ENCODE results near the gene FERMT2. TPM values are rescaled to one million over a fixed set of nuclear protein-coding genes. Genes with fewer than 3 reads are reported as not detected.
"Not testable (repeated sequence)": the region's sequence is repeated elsewhere in the genome, so short reads cannot be mapped to it uniquely, and the experiment has no call there.

The FERMT2 gene
- total RNA-seq, 1 donor from 2014 or later = 1.6 TPM

- intact Hi-C loops (cut with micrococcal nuclease) = no loop called here
These were observed 2.8 kb downstream of the FERMT2 start for GRCh38 chr14:52948039-52948438.

GRCh38 chr14:52944254-52944653 lies 6.6 kb downstream of the FERMT2 start:
- intact Hi-C loops (cut with micrococcal nuclease) = no loop called here

GRCh38 chr14:52939427-52939826 lies 11.4 kb downstream of the FERMT2 start:
- intact Hi-C loops (cut with micrococcal nuclease) = no loop called here

- intact Hi-C loops (cut with micrococcal nuclease) = no loop called here
These were observed 13.0 kb downstream of the FERMT2 start for GRCh38 chr14:52937869-52938268.

DNA sequence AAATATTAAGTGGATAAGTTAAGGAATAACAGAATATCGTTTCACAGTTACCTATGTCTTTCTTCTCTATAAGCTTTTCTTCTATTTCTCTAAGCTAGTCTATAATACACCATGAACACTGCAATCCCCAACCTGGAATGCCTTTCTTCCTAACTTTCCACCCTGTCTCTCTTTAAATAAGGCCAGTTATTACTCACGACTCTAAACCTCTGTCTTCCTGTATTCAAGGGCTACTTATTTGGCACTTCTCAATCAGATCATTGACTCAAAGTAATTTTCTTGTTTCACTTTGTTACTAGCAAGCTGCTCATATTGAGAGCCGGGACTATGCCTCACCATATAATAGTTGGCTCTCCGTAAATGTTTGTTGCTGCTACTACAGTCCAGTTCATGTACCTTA lies 13.5 kb downstream of the FERMT2 start:
- intact Hi-C loops (cut with micrococcal nuclease) = no loop called here

GRCh38 chr14:52936437-52936836 lies 14.4 kb downstream of the FERMT2 start:
- intact Hi-C loops (cut with micrococcal nuclease) = no loop called here

GRCh38 chr14:52935833-52936232 lies 15.0 kb downstream of the FERMT2 start:
- intact Hi-C loops (cut with micrococcal nuclease) = no loop called here

DNA sequence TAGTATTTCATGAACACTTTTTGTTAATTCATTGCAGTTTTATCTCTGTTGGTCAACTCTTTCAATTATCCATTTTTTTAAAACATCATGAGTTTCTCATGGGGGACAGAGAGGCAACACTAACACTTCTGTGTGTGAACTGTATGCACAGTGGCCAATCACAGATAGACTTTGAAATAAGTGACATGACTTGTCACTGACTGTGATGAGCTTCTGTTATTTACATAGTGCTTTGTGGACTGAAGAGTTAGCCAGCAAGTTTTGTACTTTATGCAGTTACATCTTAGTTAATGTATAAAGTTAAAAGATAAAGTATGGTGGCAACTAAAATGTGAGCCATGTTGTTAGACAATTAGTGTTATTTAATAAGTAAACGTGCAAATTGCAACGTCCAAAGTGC lies 16.1 kb downstream of the FERMT2 start:
- intact Hi-C loops (cut with micrococcal nuclease) = no loop called here

- intact Hi-C loops (cut with micrococcal nuclease) = no loop called here
These were observed 21.6 kb downstream of the FERMT2 start for GRCh38 chr14:52929192-52929807.

GRCh38 chr14:52926953-52927352 lies 23.9 kb downstream of the FERMT2 start:
- intact Hi-C loops (cut with micrococcal nuclease) = no loop called here

- intact Hi-C loops (cut with micrococcal nuclease) = loop anchor here (1.0 kb wide), 2 partner anchors 131 to 382 kb away; no protein-coding TSS in a partner anchor
These were observed 26.8 kb downstream of the FERMT2 start for GRCh38 chr14:52923902-52924575.

GRCh38 chr14:52922656-52923055 lies 28.2 kb downstream of the FERMT2 start:
- intact Hi-C loops (cut with micrococcal nuclease) = no loop called here

- intact Hi-C loops (cut with micrococcal nuclease) = no loop called here
These were observed 28.8 kb downstream of the FERMT2 start for GRCh38 chr14:52922059-52922458.

DNA sequence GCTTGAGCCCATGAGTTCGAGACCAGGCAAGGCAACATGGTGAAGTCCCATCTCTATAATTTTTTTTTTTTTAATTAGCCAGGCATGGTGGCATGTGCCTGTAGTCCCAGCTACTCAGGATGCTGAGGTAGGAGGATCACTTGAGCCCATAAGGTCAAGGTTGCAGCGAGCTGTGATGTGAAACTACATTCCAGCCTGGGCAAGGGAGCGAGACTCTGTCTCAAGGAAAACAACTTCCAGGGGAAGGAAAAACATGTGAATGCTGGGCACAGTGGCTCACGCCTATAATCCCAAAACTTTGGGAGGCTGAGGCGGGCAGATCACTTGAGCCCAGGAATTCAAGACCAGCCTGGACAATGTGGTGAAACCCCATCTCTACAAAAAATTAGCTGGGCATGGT lies 30.4 kb downstream of the FERMT2 start:
- intact Hi-C loops (cut with micrococcal nuclease) = not testable (repeated sequence)

- intact Hi-C loops (cut with micrococcal nuclease) = loop anchor here (2.0 to 5.0 kb wide), 5 partner anchors 97 to 568 kb away; partner anchors contain the start of gene STYX
These were observed 30.9 kb downstream of the FERMT2 start for GRCh38 chr14:52919971-52920370.

DNA sequence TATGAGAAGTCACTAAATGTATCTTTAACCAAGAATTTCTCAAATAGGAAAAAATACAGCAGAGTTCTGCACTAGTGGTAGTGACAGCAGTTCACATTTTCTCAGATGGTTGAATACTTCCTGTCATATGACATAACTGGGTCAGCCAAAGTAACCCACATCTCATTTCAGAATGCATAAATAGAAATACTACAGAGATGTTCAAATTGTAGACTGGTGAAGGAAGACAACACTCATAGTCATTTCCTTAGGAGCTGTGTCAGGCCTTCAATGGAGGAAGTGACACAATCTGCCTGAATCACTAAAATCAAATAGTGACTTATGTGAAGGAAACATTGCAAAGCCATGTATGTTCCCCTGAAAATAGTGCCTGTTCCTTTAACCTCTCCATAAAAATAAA lies 32.4 kb downstream of the FERMT2 start:
- intact Hi-C loops (cut with micrococcal nuclease) = loop anchor here (1.0 to 5.0 kb wide), 8 partner anchors 32 to 566 kb away; partner anchors contain the start of genes DDHD1 and STYX

GRCh38 chr14:52917735-52918134 lies 33.1 kb downstream of the FERMT2 start:
- intact Hi-C loops (cut with micrococcal nuclease) = loop anchor here (1.0 to 5.0 kb wide), 8 partner anchors 33 to 565 kb away; partner anchors contain the start of genes DDHD1 and STYX

DNA sequence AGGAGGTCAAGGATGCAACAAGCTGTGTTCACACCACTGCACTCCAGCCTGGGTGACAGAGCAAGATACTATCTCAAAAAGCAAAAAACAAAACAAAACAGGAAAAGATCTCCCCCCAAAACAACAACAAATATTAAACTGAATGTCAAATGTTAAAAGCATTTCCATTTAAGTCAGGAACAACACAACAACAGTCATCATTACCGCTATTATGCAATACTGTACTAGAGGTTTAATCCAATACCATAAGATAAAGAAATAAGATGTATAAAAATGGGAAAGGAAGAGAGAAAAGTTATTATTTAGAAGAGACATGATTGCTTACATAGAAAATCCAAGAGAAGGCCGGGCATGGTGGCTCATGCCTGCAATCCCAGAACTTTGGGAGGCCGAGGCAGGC lies 36.6 kb downstream of the FERMT2 start:
- intact Hi-C loops (cut with micrococcal nuclease) = no loop called here

DNA sequence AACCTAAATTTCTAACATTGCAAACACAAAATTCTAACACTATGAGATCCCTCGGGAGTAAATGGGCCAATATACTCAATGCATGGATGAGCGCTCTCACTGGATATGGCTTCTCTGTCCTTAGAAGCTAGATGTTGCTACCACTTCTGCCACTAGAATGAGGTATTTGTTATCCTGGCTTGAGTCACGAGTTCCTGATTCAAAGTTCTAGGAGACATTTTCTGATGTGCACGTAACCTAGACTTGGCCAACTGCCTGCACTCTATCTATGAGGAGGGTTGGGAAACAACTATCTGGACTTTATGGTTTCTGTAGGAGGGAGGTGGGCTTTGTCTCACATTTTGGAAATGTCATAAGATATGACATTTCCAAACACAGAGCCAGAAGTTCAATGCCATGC lies 37.6 kb downstream of the FERMT2 start:
- intact Hi-C loops (cut with micrococcal nuclease) = no loop called here

GRCh38 chr14:52911904-52912303 lies 38.9 kb downstream of the FERMT2 start:
- intact Hi-C loops (cut with micrococcal nuclease) = no loop called here

- intact Hi-C loops (cut with micrococcal nuclease) = no loop called here
These were observed 40.3 kb downstream of the FERMT2 start for GRCh38 chr14:52910572-52910971.

DNA sequence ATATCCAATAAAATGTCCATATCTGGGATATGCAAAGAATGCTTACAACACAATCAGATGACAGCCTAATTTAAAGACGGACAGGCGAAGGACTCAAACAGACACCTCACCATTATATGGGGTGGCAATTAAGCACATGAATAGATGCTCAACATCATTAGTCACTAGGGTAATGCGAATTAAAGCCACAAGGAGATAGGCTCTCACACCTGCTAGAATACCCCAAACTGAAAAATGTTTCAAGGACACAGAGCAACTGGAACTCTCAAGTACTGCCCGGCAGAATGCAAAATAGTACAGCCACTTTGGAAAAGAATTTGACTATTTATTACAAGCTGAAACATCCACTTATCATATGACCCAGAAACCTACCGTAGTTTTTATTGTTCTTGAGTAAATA lies 42.9 kb downstream of the FERMT2 start:
- intact Hi-C loops (cut with micrococcal nuclease) = no loop called here

- intact Hi-C loops (cut with micrococcal nuclease) = no loop called here
These were observed 44.7 kb downstream of the FERMT2 start for GRCh38 chr14:52906141-52906601.

Measured in T-helper 1 cell treated with Interleukin-12 subunit alpha and Interleukin-12 subunit beta and Interleukin-4 antibody, amounts not matched to agents 30 ng/mL and 1 ng/mL, for 36 hours (primary cell).